ENCODE results near the gene CTSD. TPM values are rescaled to one million over a fixed set of nuclear protein-coding genes. Genes with fewer than 3 reads are reported as not detected.

CTSD gene
- total RNA-seq, 1 experiment from 2014 or later: 212 TPM

GRCh38 chr11:1745701-1746320 is 17.9 kb downstream of the CTSD start:
- DNase-seq (ENCODE audit: low read depth): no peak

GRCh38 chr11:1744891-1745700 is 18.6 kb downstream of the CTSD start:
- DNase-seq (ENCODE audit: low read depth): no peak

- no peak for DNase-seq (ENCODE audit: low read depth)
Measured at GRCh38 chr11:1744137-1744886, 19.4 kb downstream of the CTSD start.

- DNase-seq (ENCODE audit: low read depth): no peak
Measured at GRCh38 chr11:1743585-1744136, 20.1 kb downstream of the CTSD start.

GRCh38 chr11:1742869-1743584 is 20.7 kb downstream of the CTSD start:
- DNase-seq (ENCODE audit: low read depth): no peak

GRCh38 chr11:1742371-1742770 is 21.4 kb downstream of the CTSD start:
- DNase-seq (ENCODE audit: low read depth): peak; percentile 21

GRCh38 chr11:1741741-1742140 is 22.0 kb downstream of the CTSD start:
- DNase-seq (ENCODE audit: low read depth): no peak

GRCh38 chr11:1740786-1741530 is 22.8 kb downstream of the CTSD start:
- DNase-seq (ENCODE audit: low read depth): no peak

- no peak for DNase-seq (ENCODE audit: low read depth)
Measured at GRCh38 chr11:1739576-1739975, 24.2 kb downstream of the CTSD start.

GRCh38 chr11:1738380-1738779 is 25.3 kb downstream of the CTSD start:
- no peak for DNase-seq (ENCODE audit: low read depth)

- no peak for DNase-seq (ENCODE audit: low read depth)
Measured at GRCh38 chr11:1737080-1737757, 26.5 kb downstream of the CTSD start.

GRCh38 chr11:1736447-1736992 is 27.2 kb downstream of the CTSD start:
- DNase-seq (ENCODE audit: low read depth): no peak

- DNase-seq (ENCODE audit: low read depth): no peak
Measured at GRCh38 chr11:1735271-1735670, 28.5 kb downstream of the CTSD start.

- no peak for DNase-seq (ENCODE audit: low read depth)
Measured at GRCh38 chr11:1734641-1735081, 29.1 kb downstream of the CTSD start.

- no peak for DNase-seq (ENCODE audit: low read depth)
Measured at GRCh38 chr11:1733716-1734640, 29.7 kb downstream of the CTSD start.

- no peak for DNase-seq (ENCODE audit: low read depth)
Measured at GRCh38 chr11:1733009-1733715, 30.6 kb downstream of the CTSD start.

GRCh38 chr11:1732418-1733008 is 31.2 kb downstream of the CTSD start:
- DNase-seq (ENCODE audit: low read depth): no peak

Measured in HT1080 (cell line).